Gastroesophageal sphincter (tissue), 4 donors: ENCODE results near the gene CDK14. TPM values are rescaled to one million over a fixed set of nuclear protein-coding genes. Genes with fewer than 3 reads are reported as not detected.

ENCODE experiments used
- ATAC-seq: fragments of 150-250 bp; one replicate; pipeline ENCODE4 v1.9.1; 2016; ENCODE audit warnings: mild to moderate bottlenecking, moderate library complexity
- H3K27ac ChIP-seq, 4 donors: fragments of 200-600 bp; sonication (generic) in 3 of 4; 1 replicate in 3 of 4; 2 replicates in 1 of 4; pipeline ENCODE4 v1.5.1; 2016 to 2019
- H3K27me3 ChIP-seq: fragments of 200-600 bp; sonication (generic); one replicate; pipeline ENCODE4 v1.5.1; 2019
- H3K36me3 ChIP-seq, 2 donors: fragments of 200-600 bp; sonication (generic); one replicate each; pipeline ENCODE4 v1.5.1; 2019; ENCODE audit warnings: control low read depth in 1 of 2
- H3K4me1 ChIP-seq, 3 donors: fragments of 200-600 bp; sonication (generic); 1 replicate in 2 of 3; 2 replicates in 1 of 3; pipeline ENCODE4 v1.5.1; 2016 to 2019; ENCODE audit warnings: control low read depth in 2 of 3
- H3K4me3 ChIP-seq, 2 donors: fragments of 200-600 bp; sonication (generic); one replicate each; pipeline ENCODE4 v1.5.1; 2019; ENCODE audit warnings: mild to moderate bottlenecking in 1 of 2, moderate library complexity in 1 of 2
- H3K9me3 ChIP-seq, 3 donors: fragments of 200-600 bp; sonication (generic); one replicate each; pipeline ENCODE4 v1.5.1; 2017 to 2019; ENCODE audit warnings: control low read depth in 2 of 3
- CTCF ChIP-seq, 4 experiments: fragments of 200-600 bp in 2 of 4; fragments of 450-650 bp in 2 of 4; sonication (generic) in 1 of 4; IDR thresholded peaks; one replicate each; pipeline ENCODE4 v1.5.1; 2017 to 2019; ENCODE audit warnings: antibody characterized with exemption in 4 of 4, mild to moderate bottlenecking in 2 of 4, moderate library complexity in 2 of 4
- EP300 ChIP-seq: sonication (generic); formaldehyde crosslinking; IDR thresholded peaks from one replicate; pipeline ENCODE4 v1.6.1; 2017; ENCODE audit warnings: antibody characterized with exemption, mild to moderate bottlenecking
- POLR2A ChIP-seq, 2 donors: fragments of 450-650 bp; IDR thresholded peaks; one replicate each; pipeline ENCODE4 v1.6.1; 2017; ENCODE audit warnings: antibody characterized with exemption in 2 of 2, mild to moderate bottlenecking in 2 of 2, moderate library complexity in 1 of 2
- POLR2AphosphoS5 ChIP-seq: sonication (generic); formaldehyde crosslinking; IDR thresholded peaks from one replicate; pipeline ENCODE4 v1.6.1; 2017; ENCODE audit warnings: antibody characterized with exemption
- WGBS, 2 donors: methylation state at CpG; one replicate each; pipeline ENCODE4 v1.1.5; 2018; ENCODE audit warnings: low coverage in 1 of 2; 5-methylcytosine and 5-hydroxymethylcytosine counted together
- total RNA-seq, 4 donors: library from RNA; depleted of rRNA; stranded (reverse); fragments of >200 nt; gene quantifications; one replicate each; pipeline ENCODE4 v1.1.0, GENCODE V29; 2016

CDK14 gene
- total RNA-seq, 4 donors from 2014 or later, result 14.8 to 28.7 (median 18.4) TPM

GRCh38 chr7:91194841-91195240, 598.7 kb downstream of the CDK14 start:
- no peak overlapping the region for H3K4me3 ChIP-seq
- no peak for TF ChIP-seq CTCF (IDR thresholded peaks at IDR 0.05)

GRCh38 chr7:91196058-91196457, 599.9 kb downstream of the CDK14 start:
- 66 to 89% methylated on average over 2 of the region's 2 CpGs for WGBS, 2 donors
- Histone ChIP-seq H3K27me3 (no peaks in the 10 kb centered on the region), H3K4me1 (no peaks in the 10 kb centered on the region), H3K9me3 (no peaks in the 10 kb centered on the region), H3K27ac (no peak overlapping the region), H3K36me3 (no peaks in the 10 kb centered on the region), H3K4me3 (no peak overlapping the region)
- no peak for TF ChIP-seq POLR2A (IDR thresholded peaks at IDR 0.05)
- TF ChIP-seq POLR2AphosphoS5, result no peak
- TF ChIP-seq CTCF (IDR thresholded peaks at IDR 0.05), result no peak
- TF ChIP-seq EP300, result no peak
- no peak for ATAC-seq

More at GRCh38 chr7:91194841-91195240, 598.7 kb downstream of the CDK14 start:
- H3K9me3 ChIP-seq, result no peaks in the 10 kb centered on the region
- no peak overlapping the region for H3K27ac ChIP-seq
- no peaks in the 10 kb centered on the region for H3K36me3 ChIP-seq
- no peaks in the 10 kb centered on the region for H3K27me3 ChIP-seq
- no peak for ATAC-seq
- H3K4me1 ChIP-seq, result no peaks in the 10 kb centered on the region

- Histone ChIP-seq H3K36me3 (no peaks in the 10 kb centered on the region), H3K27me3 (no peaks in the 10 kb centered on the region), H3K27ac (no peak overlapping the region), H3K4me3 (no peak overlapping the region), H3K9me3 (no peaks in the 10 kb centered on the region), H3K4me1 (no peaks in the 10 kb centered on the region)
- TF ChIP-seq POLR2AphosphoS5, result no peak
- TF ChIP-seq POLR2A (IDR thresholded peaks at IDR 0.05), result no peak
- no peak for TF ChIP-seq CTCF (IDR thresholded peaks at IDR 0.05)
- TF ChIP-seq EP300, result no peak
- WGBS, 2 donors, result 66 to 70% methylated on average over 3 of the region's 3 CpGs
- no peak for ATAC-seq
Observed at GRCh38 chr7:91198371-91198770, 602.2 kb downstream of the CDK14 start.

GRCh38 chr7:91199601-91200000, 603.5 kb downstream of the CDK14 start:
- ATAC-seq, result no peak

More at GRCh38 chr7:91199601-91200000, 603.5 kb downstream of the CDK14 start:
- H3K36me3 ChIP-seq, result no peaks in the 10 kb centered on the region
- H3K4me1 ChIP-seq, result no peaks in the 10 kb centered on the region
- H3K9me3 ChIP-seq, result no peaks in the 10 kb centered on the region
- no peak overlapping the region for H3K27ac ChIP-seq
- no peak overlapping the region for H3K4me3 ChIP-seq
- H3K27me3 ChIP-seq, result no peaks in the 10 kb centered on the region
- TF ChIP-seq POLR2AphosphoS5, result no peak
- no peak for TF ChIP-seq CTCF (IDR thresholded peaks at IDR 0.05)
- TF ChIP-seq EP300, result no peak
- TF ChIP-seq POLR2A (IDR thresholded peaks at IDR 0.05), result no peak
